Esophagus muscularis mucosa (tissue), 4 donors: ENCODE data around the gene SPDYE6.

Experiments
- EP300 ChIP-seq: sonication (generic); formaldehyde crosslinking; IDR thresholded peaks from one replicate; pipeline ENCODE4 v1.6.1; 2017; ENCODE audit warnings: antibody characterized with exemption
- POLR2A ChIP-seq: fragments of 450-650 bp; IDR thresholded peaks from one replicate; pipeline ENCODE4 v1.6.1; 2017; ENCODE audit warnings: antibody characterized with exemption, moderate library complexity, mild to moderate bottlenecking, low read depth
- POLR2AphosphoS5 ChIP-seq, 2 donors: sonication (generic); formaldehyde crosslinking; IDR thresholded peaks; one replicate each; pipeline ENCODE4 v1.6.1; 2017; ENCODE audit warnings: antibody characterized with exemption in 2 of 2
- TF ChIP-seq, protein P1 (sequence below), 3 experiments: fragments of 200-600 bp in 2 of 3; fragments of 450-650 bp in 1 of 3; sonication (generic) in 2 of 3; IDR thresholded peaks; one replicate each; pipeline ENCODE4 v1.5.1; 2017 to 2019; ENCODE audit warnings: antibody characterized with exemption in 3 of 3, mild to moderate bottlenecking in 2 of 3, moderate library complexity in 1 of 3

DNA sequence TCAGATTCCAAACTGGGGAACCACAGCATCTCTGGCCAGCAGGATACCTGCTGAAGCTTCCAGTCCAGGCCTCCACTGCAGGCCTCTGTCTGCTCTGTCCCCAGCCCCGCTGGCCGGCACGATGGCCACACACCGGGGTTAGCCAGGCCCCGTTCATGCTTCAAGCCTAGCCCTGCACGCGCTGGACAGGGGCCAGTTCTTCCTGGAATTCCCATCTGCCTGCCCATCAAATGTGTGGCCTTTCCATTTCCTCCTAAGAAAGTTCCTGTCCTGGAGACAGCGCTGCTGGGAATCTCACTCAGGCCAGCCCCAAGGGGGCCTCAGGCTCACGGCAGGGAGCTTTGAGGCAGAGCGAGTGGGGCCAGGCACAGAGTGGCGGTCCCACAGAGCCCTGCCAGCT is 51.6 kb downstream of the SPDYE6 start:
- TF ChIP-seq, protein P1, sequence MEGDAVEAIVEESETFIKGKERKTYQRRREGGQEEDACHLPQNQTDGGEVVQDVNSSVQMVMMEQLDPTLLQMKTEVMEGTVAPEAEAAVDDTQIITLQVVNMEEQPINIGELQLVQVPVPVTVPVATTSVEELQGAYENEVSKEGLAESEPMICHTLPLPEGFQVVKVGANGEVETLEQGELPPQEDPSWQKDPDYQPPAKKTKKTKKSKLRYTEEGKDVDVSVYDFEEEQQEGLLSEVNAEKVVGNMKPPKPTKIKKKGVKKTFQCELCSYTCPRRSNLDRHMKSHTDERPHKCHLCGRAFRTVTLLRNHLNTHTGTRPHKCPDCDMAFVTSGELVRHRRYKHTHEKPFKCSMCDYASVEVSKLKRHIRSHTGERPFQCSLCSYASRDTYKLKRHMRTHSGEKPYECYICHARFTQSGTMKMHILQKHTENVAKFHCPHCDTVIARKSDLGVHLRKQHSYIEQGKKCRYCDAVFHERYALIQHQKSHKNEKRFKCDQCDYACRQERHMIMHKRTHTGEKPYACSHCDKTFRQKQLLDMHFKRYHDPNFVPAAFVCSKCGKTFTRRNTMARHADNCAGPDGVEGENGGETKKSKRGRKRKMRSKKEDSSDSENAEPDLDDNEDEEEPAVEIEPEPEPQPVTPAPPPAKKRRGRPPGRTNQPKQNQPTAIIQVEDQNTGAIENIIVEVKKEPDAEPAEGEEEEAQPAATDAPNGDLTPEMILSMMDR (IDR thresholded peaks at IDR 0.05): no peak
- TF ChIP-seq POLR2AphosphoS5 (IDR thresholded peaks at IDR 0.05) (no peak), POLR2A (no peak), EP300 (no peak)
